Neural progenitor cell (in vitro differentiated cells): ENCODE results near the gene LGR4. TPM values are rescaled to one million over a fixed set of nuclear protein-coding genes. Genes with fewer than 3 reads are reported as not detected.

Experiments
- DNase-seq: peaks from one replicate; pipeline ENCODE4 v3.0.0-alpha.2; 2016; ENCODE audit warnings: low spot score
- H2AFZ ChIP-seq: fragments of 200-600 bp; sonication (generic); replicated peaks from 2 replicates; pipeline ENCODE4 v1.6.1; 2016; ENCODE audit warnings: antibody characterized with exemption
- H3F3A ChIP-seq: fragments of 200-600 bp; sonication (generic); 2 replicates; pipeline ENCODE4 v1.6.1; 2016; ENCODE audit warnings: antibody characterized with exemption, low read depth
- H3K27ac ChIP-seq: fragments of 200-600 bp; sonication (generic); 2 replicates; pipeline ENCODE4 v1.5.1; 2016; ENCODE audit warnings: mild to moderate bottlenecking
- H3K27me3 ChIP-seq: fragments of 200-600 bp; sonication (generic); 2 replicates; pipeline ENCODE4 v1.6.1; 2016; ENCODE audit warnings: mild to moderate bottlenecking, moderate library complexity
- H3K36me3 ChIP-seq: fragments of 200-600 bp; sonication (generic); 2 replicates; pipeline ENCODE4 v1.5.1; 2016
- H3K4me1 ChIP-seq: fragments of 200-600 bp; sonication (generic); 2 replicates; pipeline ENCODE4 v1.6.1; 2016; ENCODE audit warnings: mixed run types
- H3K4me2 ChIP-seq: fragments of 200-600 bp; sonication (generic); 2 replicates; pipeline ENCODE4 v1.6.1; 2016
- H3K4me3 ChIP-seq: fragments of 200-600 bp; sonication (generic); 2 replicates; pipeline ENCODE4 v1.5.1; 2016
- H3K79me2 ChIP-seq: fragments of 200-600 bp; sonication (generic); 2 replicates; pipeline ENCODE4 v1.6.1; 2016; ENCODE audit warnings: low read depth
- H3K9ac ChIP-seq: fragments of 200-600 bp; sonication (generic); 2 replicates; pipeline ENCODE4 v1.6.1; 2016
- H3K9me3 ChIP-seq: fragments of 200-600 bp; sonication (generic); 2 replicates; pipeline ENCODE4 v1.5.1; 2016; ENCODE audit warnings: low read depth
- H4K20me1 ChIP-seq: fragments of 200-600 bp; sonication (generic); 2 replicates; pipeline ENCODE4 v1.6.1; 2016; ENCODE audit warnings: low read depth
- H3K27ac Mint-ChIP-seq: 3 replicates; pipeline ENCODE4 v1.8.0; 2021; ENCODE audit warnings: mixed read lengths
- H3K27me3 Mint-ChIP-seq: 2 replicates; pipeline ENCODE4 v1.8.0; 2022; ENCODE audit warnings: low read depth, mild to moderate bottlenecking, inconsistent platforms, moderate library complexity, mixed read lengths; ENCODE audit not compliant: insufficient read depth
- H3K36me3 Mint-ChIP-seq: 3 replicates; pipeline ENCODE4 v1.8.0; 2021; ENCODE audit warnings: mixed read lengths
- H3K4me1 Mint-ChIP-seq: 3 replicates; pipeline ENCODE4 v1.8.0; 2021; ENCODE audit warnings: mixed read lengths
- H3K4me3 Mint-ChIP-seq: 3 replicates; pipeline ENCODE4 v1.8.0; 2021; ENCODE audit warnings: mild to moderate bottlenecking, moderate library complexity, mixed read lengths
- H3K9me3 Mint-ChIP-seq: 3 replicates; pipeline ENCODE4 v1.8.0; 2020; ENCODE audit warnings: mixed read lengths
- EZH2 ChIP-seq: fragments of 200-600 bp; sonication (generic); IDR thresholded peaks from 2 replicates; pipeline ENCODE4 v1.6.1; 2017; ENCODE audit warnings: antibody characterized with exemption, mild to moderate bottlenecking, moderate library complexity
- EZH2phosphoT487 ChIP-seq: fragments of 200-600 bp; sonication (generic); IDR thresholded peaks from 2 replicates; pipeline ENCODE4 v1.6.1; 2017; ENCODE audit warnings: antibody characterized with exemption
- total RNA-seq: library from RNA; depleted of rRNA; stranded (reverse); fragments of >200 nt; gene quantifications from 2 replicates; pipeline ENCODE4 v1.2.3, GENCODE V29; 2015; ENCODE audit warnings: low replicate concordance
- TF ChIP-seq, protein P1 (sequence below): fragments of 200-600 bp; sonication (generic); IDR thresholded peaks from 2 replicates; pipeline ENCODE4 v1.5.1; 2017; ENCODE audit warnings: antibody characterized with exemption, mild to moderate bottlenecking

Gene LGR4
- total RNA-seq, 1 donor from 2014 or later, result 274 TPM

DNA sequence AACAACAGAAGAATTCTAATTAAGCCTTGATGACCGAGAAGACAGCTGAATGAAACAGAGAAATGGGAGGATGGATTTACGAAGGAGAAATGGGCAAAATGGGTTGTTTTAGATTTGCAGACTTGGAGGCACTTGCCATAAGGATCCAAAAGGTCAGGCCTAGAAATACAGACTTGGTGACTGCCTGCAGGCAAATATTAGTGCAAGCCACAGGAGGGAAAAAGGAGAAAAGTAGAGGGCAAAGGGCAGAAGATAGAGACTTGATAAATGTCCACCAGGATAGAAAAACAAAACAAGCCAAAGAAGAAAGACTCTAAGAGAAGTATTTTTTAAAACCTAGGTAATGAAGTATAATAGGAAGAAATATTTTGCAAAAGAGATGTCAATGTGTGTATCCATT, 122.7 kb downstream of the LGR4 start:
- H4K20me1 ChIP-seq, result no peaks in the 10 kb centered on the region
- H3K79me2 ChIP-seq, result peaks cover 4% of the 10 kb centered on the region
- Mint-ChIP-seq H3K27ac (no peak overlapping the region), H3K9me3 (no peaks in the 10 kb centered on the region), H3K27me3 (no peaks in the 10 kb centered on the region), H3K36me3 (peaks cover 22% of the 10 kb centered on the region), H3K4me3 (no peak overlapping the region), H3K4me1 (peaks cover 17% of the 10 kb centered on the region)
- TF ChIP-seq EZH2 (no peak), EZH2phosphoT487 (no peak)
- TF ChIP-seq, protein P1, sequence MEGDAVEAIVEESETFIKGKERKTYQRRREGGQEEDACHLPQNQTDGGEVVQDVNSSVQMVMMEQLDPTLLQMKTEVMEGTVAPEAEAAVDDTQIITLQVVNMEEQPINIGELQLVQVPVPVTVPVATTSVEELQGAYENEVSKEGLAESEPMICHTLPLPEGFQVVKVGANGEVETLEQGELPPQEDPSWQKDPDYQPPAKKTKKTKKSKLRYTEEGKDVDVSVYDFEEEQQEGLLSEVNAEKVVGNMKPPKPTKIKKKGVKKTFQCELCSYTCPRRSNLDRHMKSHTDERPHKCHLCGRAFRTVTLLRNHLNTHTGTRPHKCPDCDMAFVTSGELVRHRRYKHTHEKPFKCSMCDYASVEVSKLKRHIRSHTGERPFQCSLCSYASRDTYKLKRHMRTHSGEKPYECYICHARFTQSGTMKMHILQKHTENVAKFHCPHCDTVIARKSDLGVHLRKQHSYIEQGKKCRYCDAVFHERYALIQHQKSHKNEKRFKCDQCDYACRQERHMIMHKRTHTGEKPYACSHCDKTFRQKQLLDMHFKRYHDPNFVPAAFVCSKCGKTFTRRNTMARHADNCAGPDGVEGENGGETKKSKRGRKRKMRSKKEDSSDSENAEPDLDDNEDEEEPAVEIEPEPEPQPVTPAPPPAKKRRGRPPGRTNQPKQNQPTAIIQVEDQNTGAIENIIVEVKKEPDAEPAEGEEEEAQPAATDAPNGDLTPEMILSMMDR, result no peak
- peaks cover 54% of the 10 kb centered on the region for H3F3A ChIP-seq
- H3K9ac ChIP-seq, result no peak overlapping the region
- peak overlapping the region; percentile 13 for H3K4me2 ChIP-seq
- DNase-seq, result no peak
- H3K4me3 ChIP-seq, result no peak overlapping the region
- no peaks in the 10 kb centered on the region for H3K9me3 ChIP-seq
- H3K4me1 ChIP-seq, result peaks cover 55% of the 10 kb centered on the region
- peaks cover 4% of the 10 kb centered on the region for H3K36me3 ChIP-seq
- H3K27ac ChIP-seq, result peak overlapping the region; percentile 68
- H3K27me3 ChIP-seq, result no peaks in the 10 kb centered on the region
- H2AFZ ChIP-seq, result no peak overlapping the region

DNA sequence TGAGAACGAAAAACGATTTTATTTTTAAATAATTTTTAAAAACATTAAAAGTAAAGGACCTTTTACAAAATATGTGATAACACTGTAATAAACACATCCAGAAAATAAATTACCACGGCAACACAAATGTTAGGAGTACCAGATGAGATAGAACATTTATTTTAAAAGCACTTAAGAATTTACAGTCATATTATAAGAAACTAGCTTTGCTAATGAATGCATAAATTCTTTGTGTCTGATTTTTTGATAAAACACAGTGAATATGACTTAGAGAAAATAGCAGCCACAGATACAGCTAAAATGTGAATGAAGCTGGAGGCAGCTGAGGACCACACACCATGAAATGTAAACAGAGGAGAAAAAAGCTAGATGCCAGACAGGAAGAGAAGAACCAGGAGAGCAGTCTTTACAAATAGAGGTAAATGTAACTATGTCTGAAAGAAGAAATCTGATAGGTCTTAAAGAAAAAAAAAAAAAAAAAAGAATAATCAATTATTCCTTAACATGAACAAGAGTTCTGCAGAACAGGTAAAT, 124.2 kb downstream of the LGR4 start:
- Histone ChIP-seq H3K9ac (no peak overlapping the region), H3K9me3 (no peaks in the 10 kb centered on the region), H3F3A (peaks cover 57% of the 10 kb centered on the region), H3K4me3 (peak overlapping the region; percentile 25), H3K4me1 (peaks cover 49% of the 10 kb centered on the region), H3K36me3 (peaks cover 9% of the 10 kb centered on the region), H3K79me2 (peaks cover 2% of the 10 kb centered on the region), H3K4me2 (peak overlapping the region; percentile 68), H3K27me3 (no peaks in the 10 kb centered on the region), H4K20me1 (no peaks in the 10 kb centered on the region), H2AFZ (no peak overlapping the region), H3K27ac (peak overlapping the region; percentile 69)
- Mint-ChIP-seq H3K27me3 (no peaks in the 10 kb centered on the region), H3K36me3 (peaks cover 26% of the 10 kb centered on the region), H3K4me1 (peaks cover 17% of the 10 kb centered on the region), H3K27ac (no peak overlapping the region), H3K9me3 (no peaks in the 10 kb centered on the region), H3K4me3 (no peak overlapping the region)
- DNase-seq, result peak; percentile 51
- TF ChIP-seq EZH2, result no peak

DNA sequence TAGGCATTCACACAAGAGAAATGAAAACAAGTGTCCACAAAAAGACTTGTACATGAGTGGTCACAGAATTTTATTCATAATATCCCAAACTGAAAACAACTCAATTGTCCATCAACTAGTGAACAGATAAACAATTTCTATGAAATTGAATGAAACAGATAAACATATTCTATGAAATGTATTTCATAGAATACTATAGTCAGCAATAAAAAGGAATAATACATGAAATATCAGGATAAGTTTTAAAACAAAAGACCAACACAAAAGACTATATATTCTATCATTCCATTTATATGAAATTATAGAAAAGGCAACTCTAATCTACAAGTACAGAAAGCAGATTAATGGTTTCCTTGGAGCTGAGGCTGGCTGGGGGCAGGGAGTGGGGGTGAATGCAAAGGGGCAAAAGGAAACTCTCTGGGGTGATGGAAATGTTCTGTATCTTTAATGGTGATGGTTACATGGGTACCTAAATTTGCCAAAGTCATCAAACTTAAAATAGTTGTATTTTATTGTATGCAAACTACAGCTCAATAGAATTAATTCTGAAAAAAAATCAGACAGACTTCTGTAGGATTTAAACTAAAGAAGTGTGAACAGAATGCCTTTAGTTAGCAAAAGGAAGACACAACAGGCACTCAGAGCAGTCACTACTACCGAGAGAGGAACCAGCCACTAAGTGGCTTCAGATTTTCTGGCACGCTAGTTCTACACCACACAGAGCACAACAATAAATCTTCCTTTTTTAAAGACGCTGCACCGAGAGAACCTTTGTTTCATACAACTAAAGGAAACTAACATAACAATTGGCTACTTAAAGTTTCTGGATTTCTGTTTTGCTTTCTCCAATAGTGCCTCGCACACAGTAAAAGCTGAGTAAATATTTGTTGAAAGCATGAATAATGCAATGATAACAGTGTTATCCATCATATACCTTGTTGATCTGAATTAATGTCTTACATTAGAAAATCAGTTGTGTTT, 124.9 kb downstream of the LGR4 start:
- no peaks in the 10 kb centered on the region for H3K27me3 Mint-ChIP-seq
- H3K4me3 Mint-ChIP-seq, result no peak overlapping the region
- Histone ChIP-seq H3K4me1 (peaks cover 43% of the 10 kb centered on the region), H3F3A (peaks cover 57% of the 10 kb centered on the region), H3K27ac (peak overlapping the region; percentile 69), H3K9me3 (no peaks in the 10 kb centered on the region), H4K20me1 (no peaks in the 10 kb centered on the region), H3K79me2 (no peaks in the 10 kb centered on the region), H3K4me3 (peak overlapping the region; percentile 25), H2AFZ (no peak overlapping the region), H3K36me3 (peaks cover 9% of the 10 kb centered on the region), H3K9ac (no peak overlapping the region), H3K27me3 (no peaks in the 10 kb centered on the region), H3K4me2 (peak overlapping the region; percentile 68)
- DNase-seq, result peak; percentile 61
- H3K36me3 Mint-ChIP-seq, result peaks cover 27% of the 10 kb centered on the region
- no peaks in the 10 kb centered on the region for H3K9me3 Mint-ChIP-seq
- no peak overlapping the region for H3K27ac Mint-ChIP-seq
- H3K4me1 Mint-ChIP-seq, result peaks cover 17% of the 10 kb centered on the region
- TF ChIP-seq, protein P1, result no peak
- TF ChIP-seq EZH2, result no peak
- TF ChIP-seq EZH2phosphoT487, result no peak
